HG02642 (cell line): Measurements from ENCODE around the gene ZCCHC14.
"Not testable (repeated sequence)": the region's sequence is repeated elsewhere in the genome, so short reads cannot be mapped to it uniquely, and the experiment has no call there.

ENCODE experiments used
- ATAC-seq: cut with Tn5 transposase; IDR thresholded peaks from one replicate; pipeline ENCODE4 v1.9.1; 2021; ENCODE audit warnings: mild to moderate bottlenecking; ENCODE audit not compliant: unreplicated experiment, poor library complexity

The ZCCHC14 gene

DNA sequence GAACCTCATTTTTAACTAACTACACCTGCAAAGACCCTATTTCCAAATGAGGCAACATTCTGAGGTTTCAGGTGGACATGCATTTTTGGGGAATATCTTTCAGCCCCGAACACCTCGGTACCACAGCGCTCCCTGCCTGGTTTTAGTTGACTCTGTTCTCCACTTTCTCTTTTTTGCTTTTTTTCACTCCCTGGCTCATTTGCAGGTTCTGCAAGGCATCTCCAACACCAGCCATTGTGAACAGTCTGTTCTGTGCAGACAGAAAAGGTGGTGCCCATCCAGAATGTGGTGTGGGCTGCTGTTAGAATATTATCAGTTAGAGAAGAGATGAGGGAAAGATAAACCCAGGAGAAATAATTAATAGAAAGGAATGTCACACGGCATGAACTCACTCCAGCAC lies 32.5 kb upstream of the ZCCHC14 start:
- no peak for ATAC-seq

DNA sequence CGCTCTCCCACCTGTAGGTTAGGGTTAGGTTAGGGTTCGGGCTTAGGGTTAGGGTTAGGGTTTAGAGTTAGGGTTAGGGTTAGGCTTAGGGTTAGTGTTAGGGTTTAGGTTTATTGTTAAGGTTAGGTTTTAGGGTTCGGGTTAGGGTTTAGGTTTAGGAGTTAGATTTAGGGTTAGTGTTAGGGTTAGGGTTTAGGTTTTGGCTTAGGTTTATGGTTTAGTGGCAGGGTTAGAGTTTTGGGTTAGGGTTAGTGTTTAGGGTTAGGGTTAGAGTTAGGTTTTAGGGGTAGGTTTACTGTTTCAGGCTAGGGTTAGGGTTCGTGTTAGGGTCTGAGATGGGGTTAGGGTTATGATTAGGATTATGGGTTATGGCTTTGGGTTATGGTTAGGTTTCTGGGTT lies 31.6 kb upstream of the ZCCHC14 start:
- no peak for ATAC-seq

GRCh38 chr16:87523605-87524004 lies 30.8 kb upstream of the ZCCHC14 start:
- not testable (repeated sequence) for ATAC-seq

- ATAC-seq: not testable (repeated sequence)
These were observed 28.9 kb upstream of the ZCCHC14 start for GRCh38 chr16:87521764-87522163.

GRCh38 chr16:87519170-87519569 lies 26.3 kb upstream of the ZCCHC14 start:
- ATAC-seq: not testable (repeated sequence)

- ATAC-seq: not testable (repeated sequence)
These were observed 25.7 kb upstream of the ZCCHC14 start for GRCh38 chr16:87518430-87519051.

DNA sequence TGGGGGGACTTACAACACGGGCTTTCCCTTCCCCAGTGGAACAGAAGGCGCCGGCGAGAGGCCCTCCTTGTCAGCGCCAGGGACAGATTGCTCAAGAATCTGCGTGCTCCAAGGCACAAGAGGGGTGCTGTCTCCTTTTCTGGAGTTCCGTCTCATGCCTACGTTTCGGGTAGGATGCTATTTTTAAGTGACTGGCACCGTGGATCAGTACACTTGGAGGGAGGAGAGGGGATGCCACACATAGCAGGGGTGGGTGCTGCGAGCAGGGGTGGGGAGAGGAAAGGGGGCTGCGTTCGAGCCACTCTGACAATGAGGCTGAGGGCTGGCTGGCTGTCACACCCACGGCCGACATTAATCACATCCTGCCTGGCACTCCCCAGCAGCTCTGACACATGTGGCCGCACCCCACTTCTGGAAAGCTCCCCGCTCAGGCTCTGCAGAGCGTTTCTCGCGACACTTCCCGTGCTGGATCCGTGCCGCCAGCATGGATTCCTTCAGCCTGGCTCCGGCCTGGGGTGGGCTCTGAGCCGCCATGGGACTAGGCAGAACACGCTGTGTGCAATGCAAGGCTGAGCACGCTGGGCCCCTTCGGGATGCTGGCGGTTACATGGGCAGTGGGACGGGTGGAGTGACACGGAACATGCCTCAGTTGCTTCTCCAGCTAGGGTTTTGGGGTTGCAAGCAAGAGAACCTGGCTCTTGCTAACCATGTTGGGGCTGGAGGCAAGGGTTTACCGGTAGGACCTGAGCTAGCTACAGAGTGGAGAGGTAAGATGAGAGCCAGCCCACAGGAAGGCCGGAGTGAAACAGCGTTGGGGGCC lies 25.0 kb upstream of the ZCCHC14 start:
- ATAC-seq: not testable (repeated sequence)

GRCh38 chr16:87516361-87516760 lies 23.5 kb upstream of the ZCCHC14 start:
- ATAC-seq: no peak

- no peak for ATAC-seq
These were observed 22.9 kb upstream of the ZCCHC14 start for GRCh38 chr16:87515475-87516330.

- ATAC-seq: not testable (repeated sequence)
These were observed 17.0 kb upstream of the ZCCHC14 start for GRCh38 chr16:87509778-87510177.

GRCh38 chr16:87507351-87508069 lies 14.7 kb upstream of the ZCCHC14 start:
- ATAC-seq: no peak

DNA sequence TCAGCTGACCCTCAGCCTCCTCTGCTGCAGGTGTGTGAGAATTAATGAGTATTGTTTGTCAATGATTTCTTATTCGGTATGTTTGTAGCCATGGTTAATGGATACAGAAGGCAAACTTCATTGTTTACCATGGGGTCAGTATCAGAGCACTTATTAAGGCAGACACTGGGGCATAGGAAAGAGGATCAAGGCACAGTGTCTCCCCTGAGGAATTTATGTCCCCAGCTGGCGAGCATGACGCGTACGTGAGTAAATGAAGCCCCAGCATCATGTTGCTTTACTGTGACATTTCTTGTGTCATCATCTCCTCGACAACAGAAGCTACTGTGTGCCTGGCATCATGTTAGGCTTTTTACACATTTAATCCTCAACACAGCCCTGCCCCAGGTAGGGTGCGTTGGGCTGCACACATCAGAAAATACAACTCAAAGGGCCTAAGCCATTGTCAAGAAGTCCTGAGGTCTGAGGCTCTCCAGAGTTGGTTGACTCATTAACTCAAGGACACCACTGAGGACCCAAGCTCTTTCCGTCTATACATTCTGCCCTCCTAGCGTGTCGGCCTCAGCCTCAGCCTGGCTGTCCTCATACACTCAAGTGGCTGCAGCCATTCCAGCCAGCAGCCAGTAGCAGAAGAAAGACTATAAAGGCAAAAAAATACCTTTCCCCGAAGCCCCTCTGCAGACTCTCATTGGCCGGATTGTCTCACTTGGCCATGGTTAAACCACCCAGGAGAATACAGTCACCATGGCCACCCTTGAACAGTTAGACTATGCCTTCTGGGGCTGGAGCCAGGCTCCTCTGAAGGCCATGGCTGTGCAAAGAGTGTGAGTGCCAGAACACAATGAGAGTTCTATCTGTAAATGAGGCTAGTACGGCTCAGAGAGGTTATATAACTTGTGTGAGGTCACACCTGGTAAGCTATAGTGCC lies 13.9 kb upstream of the ZCCHC14 start:
- no peak for ATAC-seq

DNA sequence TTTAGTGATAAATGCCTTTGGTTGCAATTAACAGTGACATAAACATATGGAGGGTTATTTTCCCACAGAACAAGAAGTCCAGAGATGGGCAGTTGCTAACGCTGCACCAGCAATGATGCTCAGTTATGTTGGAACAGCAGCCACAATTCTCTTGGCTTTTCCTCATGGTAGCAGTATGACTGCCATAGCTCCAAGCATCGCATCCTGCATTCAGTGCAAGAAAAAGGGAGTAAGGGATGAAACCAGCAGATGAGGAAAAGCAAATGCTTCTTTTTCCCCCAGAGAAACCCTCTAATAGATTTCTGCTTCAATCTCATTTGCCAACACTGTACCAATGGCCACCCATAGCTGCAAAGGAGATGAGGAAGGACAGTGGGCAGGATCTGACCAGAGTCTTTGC lies 13.0 kb upstream of the ZCCHC14 start:
- no peak for ATAC-seq

DNA sequence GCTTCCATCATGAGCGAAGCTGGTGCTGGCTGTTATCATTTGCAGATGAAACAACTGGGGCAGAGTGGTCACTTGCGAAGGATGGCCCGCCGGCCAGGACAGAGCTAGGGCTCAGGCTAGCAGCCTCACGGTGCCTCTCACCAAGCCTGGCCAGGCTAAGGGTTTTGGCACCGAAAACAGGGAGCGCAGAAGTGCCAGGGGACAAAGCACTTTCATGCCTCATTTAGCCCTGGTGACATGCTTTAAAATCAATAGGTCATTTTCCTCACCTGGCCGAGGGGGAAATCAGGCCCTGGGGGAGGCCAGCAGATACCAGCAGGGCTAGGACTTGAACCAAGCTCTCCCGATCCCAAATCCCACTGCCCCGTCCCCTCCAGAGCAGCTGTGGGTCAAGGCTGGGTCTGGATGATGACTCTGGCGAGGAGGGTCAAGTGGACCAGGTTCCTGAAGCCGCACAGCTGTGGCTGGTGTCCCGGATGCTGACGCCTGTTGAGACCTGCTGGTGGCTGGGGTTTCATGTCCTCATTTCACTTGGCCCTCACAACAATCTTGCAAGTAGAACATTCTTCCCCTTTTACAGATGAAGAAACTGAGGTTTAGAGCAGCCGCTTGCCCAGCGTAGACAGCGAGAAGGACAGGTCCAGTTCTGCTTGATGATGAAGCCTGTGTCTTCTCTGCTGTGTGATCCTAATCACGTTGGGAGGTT lies 10.6 kb upstream of the ZCCHC14 start:
- not testable (repeated sequence) for ATAC-seq

- ATAC-seq: no peak
These were observed 9.6 kb upstream of the ZCCHC14 start for GRCh38 chr16:87502308-87502969.

- ATAC-seq: no peak
These were observed 8.3 kb upstream of the ZCCHC14 start for GRCh38 chr16:87501117-87501516.

DNA sequence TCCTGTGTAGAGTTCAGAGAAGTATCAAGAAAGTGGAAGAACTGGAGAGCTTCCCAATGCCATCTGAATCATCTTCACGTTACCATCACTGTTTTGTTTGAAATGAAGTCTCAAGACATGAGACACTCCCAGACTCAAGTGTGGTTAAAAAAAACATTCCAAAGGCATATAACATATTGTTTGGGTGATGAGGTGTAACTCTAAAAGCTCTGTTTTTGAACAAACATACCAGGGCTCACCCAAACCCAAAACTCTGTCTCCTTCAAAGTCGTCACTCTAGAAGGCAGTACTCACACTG lies 6.3 kb upstream of the ZCCHC14 start:
- no peak for ATAC-seq
